Measurements from ENCODE around the gene CA10.

The CA10 gene

GRCh38 chr17:51709694-51710633 is 448.6 kb downstream of the CA10 start:
- peak; percentile 3 for DNase-seq

GRCh38 chr17:51707216-51707615 is 451.3 kb downstream of the CA10 start:
- no peak for DNase-seq

DNA sequence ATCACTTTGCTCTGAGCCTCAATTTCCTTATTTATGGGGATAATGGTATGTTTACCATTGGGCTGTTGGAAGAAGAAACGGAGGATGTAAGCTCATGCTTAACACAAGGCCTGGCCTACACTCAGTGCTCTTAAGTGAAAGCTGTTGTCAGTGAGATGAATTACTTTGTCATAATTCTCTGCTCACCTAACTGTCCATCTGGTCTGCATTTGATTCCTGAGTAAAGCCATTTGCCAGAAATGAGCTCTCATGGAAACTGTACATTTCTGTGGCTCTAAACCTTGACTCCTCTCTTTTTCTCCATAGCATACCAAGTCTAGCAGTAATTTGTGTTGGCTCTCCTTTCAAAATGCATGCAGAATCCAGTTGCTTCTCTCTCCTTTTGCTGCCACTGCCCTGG is 452.4 kb downstream of the CA10 start:
- DNase-seq = no peak

GRCh38 chr17:51703361-51704341 is 454.9 kb downstream of the CA10 start:
- DNase-seq = no peak

GRCh38 chr17:51702963-51703360 is 455.6 kb downstream of the CA10 start:
- no peak for DNase-seq

- no peak for DNase-seq
Observed at GRCh38 chr17:51701501-51701900, 457.0 kb downstream of the CA10 start.

DNA sequence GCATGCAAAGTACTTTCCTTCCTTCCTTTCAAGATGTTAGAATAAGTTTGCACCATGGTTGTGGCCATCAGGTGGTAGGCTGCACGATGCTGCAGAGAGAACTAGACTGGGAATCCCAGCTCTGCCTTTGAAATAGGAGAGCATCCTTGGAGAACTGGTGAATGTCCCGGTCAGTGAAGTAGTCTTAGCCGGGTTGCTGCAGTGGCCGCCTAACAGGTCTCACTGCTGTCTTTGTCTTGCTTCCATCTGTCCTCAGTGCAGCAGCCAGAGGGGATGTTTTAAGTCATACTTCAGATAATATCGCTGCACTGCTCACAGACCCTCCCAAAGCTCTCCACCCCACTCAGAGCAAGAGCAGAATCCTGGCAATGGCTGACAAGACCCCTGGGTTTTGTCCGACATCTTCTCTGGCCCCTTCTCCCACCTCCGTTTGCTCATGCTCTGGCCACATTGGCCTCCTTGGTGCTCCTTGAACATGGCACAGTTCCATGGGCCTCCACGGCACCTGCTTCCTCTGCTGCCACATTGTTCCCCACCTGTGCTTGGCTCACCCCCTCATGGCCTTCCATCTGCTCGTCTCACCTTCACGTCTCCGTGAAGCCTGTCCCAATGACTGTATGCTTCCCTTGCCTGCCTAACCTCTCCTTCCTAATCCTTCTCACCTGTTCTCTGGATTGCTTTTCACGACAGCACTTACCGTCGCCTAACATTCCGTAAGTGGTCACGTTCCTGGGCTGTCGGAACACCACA is 458.3 kb downstream of the CA10 start:
- DNase-seq = no peak

DNA sequence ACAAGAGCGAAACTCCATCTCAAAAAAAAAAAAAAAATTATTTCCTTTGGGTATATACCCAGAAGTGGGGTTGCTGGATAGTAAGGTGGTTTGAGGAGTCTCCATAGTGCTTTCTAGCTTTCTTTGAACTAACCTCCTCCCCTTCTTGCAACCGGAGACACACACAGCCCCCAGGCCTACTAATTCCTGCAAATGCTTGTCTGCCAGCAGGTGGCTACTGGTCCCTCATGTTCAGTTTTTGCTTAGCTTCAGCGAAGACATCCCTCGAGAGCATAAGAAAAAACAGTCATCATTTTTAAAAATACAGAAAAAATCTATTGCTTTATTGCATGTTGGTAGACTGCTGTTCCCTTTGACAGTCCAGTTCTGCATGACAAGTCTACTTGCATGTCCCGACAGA is 459.2 kb downstream of the CA10 start:
- DNase-seq = no peak

DNA sequence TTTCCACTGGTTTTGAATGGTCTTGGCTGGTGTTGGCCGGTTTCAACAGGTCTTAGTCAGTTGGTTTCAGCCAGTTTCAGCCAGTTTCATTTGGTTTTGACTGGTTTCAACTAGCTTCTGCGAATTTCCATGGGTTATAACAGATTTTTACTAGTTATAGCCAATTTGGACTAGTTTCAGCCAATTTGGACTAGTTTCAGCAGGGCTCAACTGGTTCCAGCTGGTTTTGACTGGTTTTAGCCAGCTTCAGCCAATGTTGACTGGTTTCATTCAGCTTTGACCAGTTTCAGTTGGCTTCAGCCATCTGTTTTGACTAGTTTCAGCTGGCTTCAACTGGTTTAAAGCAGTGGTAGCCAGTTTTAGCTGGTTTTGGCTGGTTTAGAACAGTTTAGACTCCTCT is 465.6 kb downstream of the CA10 start:
- DNase-seq = no peak

- no peak for DNase-seq
Observed at GRCh38 chr17:51687887-51688286, 470.6 kb downstream of the CA10 start.

- DNase-seq = no peak
Observed at GRCh38 chr17:51685287-51685909, 473.1 kb downstream of the CA10 start.

GRCh38 chr17:51684214-51684613 is 474.3 kb downstream of the CA10 start:
- no peak for DNase-seq

DNA sequence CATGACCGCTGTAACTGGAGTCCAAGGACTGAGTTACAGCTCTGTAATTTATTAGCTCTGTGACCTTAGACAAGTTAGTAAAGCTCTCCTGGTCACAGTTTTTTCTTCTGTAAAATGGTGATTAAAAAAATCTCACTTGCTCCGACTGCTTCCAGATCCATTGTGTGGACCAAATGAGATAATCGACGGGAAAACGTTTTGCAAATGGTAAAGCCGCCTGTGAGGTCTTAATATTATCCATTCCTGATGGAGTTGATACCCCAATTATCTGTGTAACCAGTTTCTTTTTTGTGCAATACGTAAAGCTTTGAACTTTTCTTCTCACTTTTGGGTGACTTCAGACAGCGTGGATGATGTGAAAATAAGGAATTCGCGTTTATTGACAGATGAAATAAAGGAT is 475.2 kb downstream of the CA10 start:
- no peak for DNase-seq

- no peak for DNase-seq
Observed at GRCh38 chr17:51682115-51682514, 476.4 kb downstream of the CA10 start.

DNA sequence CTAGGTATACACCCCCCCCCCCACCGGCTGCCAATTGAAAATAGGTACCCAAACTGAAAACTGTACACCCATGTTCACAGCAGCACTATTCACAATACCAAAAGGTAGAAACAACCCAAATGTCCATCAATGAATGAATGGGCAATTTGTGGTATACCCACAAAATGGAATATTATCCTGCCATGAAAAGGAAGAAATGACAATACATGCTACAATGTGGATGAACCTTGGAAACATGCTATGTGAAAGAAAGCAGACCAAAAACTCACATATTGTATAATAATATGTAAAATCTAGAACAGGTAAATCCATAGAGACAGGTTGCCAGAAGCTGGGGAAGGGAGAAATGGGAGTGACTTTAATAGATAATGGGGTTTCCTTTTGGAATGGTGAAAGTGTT is 480.6 kb downstream of the CA10 start:
- no peak for DNase-seq

- no peak for DNase-seq
Observed at GRCh38 chr17:51676691-51677487, 481.6 kb downstream of the CA10 start.

DNA sequence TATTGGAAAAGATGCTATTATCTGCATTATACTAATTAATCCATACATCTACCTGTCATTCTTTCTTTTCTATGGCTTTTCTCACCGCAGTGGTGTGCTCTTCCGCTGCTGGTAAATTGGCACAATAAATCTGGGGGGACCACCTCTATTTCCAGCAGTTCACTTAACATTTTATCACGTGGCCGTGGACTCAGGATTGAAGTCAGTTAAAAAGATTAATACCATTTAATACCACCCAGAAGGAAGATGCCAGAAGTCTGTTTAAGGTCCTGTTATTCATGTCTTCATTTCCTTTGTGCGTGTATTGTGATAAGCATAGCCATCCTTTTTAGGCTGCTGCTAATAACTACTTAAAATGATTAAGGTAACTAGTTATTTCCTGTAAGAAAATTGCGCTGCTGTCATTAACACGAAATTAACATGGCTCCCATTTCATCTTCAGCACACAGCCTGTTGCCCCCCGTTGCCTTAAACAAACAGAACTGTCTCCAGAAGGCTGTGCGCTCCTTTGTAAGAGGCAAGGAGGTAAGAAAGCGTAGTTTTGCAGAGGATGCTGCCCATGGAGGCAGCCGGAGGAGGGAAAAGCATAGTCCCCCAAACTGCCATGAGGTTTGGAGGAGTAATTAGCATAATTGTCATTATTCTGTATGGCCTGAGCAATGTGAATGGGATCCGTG is 483.8 kb downstream of the CA10 start:
- no peak for DNase-seq

- no peak for DNase-seq
Observed at GRCh38 chr17:51673070-51673469, 485.4 kb downstream of the CA10 start.

GRCh38 chr17:51672065-51672464 is 486.4 kb downstream of the CA10 start:
- DNase-seq = no peak

DNA sequence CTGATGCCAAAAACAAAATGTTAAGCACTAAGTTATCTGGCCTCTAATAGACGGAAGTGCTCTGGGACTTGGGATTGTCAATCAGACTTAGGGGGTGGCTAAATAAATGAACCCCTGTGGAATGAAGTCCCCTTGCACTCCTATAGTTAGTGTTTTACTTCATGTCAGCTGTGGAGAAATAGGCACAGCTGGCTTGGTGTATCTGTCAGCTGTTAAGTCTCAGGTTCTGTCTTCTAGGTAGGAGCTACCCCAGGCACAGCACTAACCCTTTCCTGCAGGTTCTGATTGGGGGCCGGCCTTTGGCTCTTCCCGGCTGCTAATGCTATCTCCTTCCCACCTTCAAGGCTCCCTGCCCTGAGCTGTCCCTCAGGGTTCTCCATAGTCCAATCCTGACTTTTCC is 487.6 kb downstream of the CA10 start:
- DNase-seq = no peak

- no peak for DNase-seq
Observed at GRCh38 chr17:51668963-51669246, 489.6 kb downstream of the CA10 start.

Data from RPMI8226 (cell line).